Fibroblast of skin of abdomen (primary cell): ENCODE data around the gene PPP1R13L.

ENCODE experiments used
- DNase-seq: peaks from one replicate; pipeline ENCODE4 v3.0.0-alpha.2; 2013

Gene PPP1R13L

DNA sequence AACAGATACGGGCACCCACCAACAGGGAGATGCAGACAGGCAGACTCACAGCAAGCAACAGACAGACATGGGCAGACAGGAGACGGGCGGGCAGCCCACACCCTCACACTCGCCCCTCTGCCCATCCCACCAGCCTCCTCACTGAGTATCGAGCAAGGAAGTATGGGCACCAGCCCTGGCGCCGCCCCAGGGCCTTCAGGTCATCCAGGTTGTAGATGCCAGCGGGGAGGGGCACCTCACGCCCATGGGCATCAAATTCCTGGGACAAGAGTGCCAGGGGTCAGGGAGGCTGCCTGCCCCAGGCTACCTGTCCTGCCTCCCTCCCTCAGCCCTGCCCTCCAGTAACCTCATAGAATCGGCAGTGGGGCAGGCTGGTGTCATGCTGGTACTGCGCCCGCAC, 40.2 kb downstream of the PPP1R13L start:
- no peak for DNase-seq

DNA sequence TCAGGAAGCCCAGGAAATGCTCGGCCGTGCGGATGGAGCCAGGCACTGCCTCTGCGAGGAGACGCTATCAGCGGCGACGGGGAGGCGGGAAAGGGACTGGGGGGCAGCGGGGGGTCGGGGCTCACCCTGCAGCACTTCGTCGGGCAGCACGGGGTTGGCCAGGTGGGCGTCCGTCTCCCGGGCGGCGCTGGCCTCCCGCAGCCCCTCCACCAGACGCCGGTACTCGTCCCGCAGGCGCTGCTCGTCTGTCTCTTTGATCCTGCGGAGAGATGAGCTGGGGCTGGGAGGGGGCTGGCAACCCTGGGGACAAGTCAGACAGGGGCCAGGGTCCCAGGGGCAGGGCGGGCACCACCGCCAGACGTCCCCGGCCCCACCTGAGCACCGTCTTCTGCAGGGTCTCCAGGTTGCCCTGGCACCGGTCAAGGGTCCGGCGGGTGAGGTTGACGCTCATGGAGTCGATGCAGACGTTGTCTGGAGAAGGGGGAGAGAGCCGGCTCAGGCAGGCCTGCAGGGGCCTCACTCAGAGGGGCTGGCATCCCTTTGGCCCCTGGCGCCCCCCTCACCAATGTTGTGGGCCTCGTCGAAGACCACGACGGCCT, 40.9 kb downstream of the PPP1R13L start:
- DNase-seq, result no peak

DNA sequence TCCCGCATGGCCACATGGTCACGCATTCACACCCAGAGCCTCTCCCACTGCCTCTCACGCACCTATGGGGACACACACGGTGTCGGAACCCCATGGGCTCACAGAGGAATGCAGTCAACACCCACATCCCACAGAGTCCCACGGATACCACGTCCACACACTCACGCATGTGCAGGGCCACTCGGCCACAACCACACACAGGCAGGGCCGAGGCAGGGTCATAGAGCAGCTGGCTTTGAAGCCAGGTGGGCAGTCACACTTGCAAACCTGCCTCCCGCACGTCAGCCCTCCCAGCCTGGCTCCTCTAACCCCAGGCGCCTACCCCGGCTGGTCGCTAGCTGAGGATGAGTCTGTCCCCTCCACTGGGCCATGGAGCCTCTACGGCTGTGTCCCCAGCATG, 42.6 kb downstream of the PPP1R13L start:
- DNase-seq, result no peak

DNA sequence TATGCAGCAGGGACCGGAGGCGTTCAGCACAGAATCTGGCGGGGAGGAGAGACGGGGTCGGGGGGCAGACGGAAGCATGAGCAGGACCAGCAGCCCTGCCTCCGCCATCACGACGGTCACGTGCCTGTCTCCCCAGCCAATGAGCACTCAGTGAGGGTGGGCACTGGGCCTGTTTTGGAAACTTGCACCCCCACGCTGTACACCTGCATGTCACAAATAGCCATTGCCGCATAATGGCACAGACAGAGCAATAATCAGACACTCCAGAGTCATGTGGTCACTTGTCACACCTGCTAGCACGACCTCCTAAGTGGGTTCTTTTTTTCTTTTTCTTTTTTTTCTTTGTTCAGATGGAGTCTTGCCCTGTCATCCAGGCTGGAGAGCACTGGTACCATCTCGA, 43.3 kb downstream of the PPP1R13L start:
- no peak for DNase-seq

DNA sequence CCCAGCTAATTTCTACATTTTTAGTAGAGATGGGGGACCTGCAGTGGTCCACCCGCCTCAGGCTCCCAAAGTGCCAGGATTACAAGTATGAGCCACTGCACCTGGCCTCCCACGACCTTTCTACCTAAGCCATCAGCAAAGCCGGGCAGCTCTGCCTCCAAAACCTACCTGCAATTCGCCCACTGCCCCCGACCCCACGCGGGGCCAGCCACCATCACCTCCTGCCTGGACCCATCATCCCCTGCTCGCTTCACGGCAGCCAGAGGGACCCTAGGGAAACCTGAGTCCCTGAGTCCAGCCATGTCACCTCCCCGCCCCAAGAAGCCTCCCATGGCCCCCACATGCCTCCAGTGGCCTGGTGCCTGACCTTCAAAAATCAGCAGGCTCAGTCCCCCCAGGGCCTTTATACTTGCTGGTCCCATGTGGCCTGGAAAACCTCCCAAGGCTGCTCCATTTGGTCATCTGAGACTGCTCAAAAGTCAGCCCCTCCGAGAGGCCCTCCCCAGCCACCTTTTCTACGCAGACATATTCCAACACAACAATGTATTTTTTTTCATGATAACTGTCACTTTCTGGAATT, 46.6 kb downstream of the PPP1R13L start:
- no peak for DNase-seq

DNA sequence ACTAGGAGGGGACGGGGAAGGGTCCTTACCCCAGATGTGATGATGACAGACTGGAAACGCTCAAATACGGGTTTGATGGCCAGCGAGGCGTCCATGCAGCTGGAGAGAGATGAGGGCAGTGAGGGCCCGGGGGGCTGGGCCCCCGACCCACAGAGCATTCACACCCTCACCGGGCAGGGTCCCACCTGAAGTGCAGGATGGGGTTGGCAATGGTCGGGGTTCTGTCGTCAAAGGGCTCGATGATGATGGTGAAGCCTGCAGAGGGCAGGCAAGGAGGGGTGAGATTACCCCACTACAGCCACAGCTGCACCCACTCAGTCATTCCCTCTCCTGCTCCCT, 47.5 kb downstream of the PPP1R13L start:
- no peak for DNase-seq

DNA sequence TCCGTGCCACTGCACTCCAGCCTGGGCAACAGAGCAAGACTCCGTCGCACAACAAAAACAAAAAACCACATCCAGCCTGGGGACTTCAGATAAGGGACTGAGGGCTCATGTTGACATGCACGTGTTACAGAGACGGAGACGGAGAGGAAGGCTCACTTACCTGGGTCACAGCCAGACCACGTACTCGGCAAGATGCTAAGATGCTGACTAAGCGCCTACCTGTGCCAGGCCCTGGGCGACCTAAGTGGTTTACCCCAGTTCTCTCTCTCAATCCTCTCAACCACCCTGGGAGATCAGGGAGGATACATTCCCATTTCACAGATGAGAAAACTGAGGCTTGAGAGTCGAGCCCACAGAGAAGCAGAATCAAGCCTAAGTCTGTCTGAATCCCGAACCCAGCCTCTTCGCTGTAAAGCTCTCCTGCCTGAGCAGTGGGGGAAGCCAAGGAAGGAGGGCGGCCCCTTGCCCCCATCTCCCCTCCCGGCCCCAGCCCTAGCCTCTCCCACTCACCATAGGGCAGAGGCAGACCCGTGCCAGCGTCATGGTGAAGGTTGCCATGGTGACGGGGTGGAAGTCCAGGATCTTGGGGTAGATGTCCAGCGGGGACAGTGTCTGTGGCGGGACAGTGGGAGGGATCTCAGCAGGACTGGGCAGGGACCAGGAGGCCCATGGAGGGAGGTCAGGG, 48.0 kb downstream of the PPP1R13L start:
- DNase-seq, result no peak

DNA sequence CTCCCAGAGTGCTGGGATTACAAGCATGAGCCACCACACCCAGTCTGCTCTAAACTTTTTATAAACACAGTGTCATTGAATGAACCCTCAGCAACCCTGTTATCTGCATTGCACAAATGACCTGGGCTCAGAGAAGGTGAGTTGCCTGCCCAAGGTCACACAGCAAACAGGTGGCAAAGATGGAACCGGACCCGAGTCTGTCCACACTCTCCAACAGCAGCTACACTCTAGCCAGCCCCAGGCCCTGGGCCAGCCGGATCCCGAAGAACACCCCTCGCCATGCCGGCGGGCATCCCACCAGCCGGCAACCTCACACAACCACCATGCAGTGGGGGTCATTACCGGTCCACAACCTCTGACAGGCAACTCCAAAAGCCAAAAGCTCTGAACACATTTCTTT, 49.0 kb downstream of the PPP1R13L start:
- no peak for DNase-seq

DNA sequence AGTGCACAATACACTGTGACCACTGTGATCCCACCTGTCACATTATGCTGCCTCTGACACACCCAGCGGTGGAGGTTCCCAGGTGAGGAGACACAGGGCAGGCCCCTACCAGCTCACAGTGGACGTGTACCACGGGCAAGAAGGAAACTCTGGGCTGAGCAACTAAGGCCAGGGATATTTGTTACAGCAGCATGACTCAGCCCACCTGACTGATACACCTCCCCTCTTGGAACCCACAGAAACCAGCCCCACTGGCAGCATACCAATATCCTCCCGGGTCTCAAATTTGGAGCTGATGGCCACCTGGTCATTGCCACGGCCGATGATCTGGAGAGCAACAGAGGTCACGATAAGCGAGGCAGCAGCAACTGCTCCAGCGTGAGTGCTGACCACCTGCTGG, 49.5 kb downstream of the PPP1R13L start:
- no peak for DNase-seq

DNA sequence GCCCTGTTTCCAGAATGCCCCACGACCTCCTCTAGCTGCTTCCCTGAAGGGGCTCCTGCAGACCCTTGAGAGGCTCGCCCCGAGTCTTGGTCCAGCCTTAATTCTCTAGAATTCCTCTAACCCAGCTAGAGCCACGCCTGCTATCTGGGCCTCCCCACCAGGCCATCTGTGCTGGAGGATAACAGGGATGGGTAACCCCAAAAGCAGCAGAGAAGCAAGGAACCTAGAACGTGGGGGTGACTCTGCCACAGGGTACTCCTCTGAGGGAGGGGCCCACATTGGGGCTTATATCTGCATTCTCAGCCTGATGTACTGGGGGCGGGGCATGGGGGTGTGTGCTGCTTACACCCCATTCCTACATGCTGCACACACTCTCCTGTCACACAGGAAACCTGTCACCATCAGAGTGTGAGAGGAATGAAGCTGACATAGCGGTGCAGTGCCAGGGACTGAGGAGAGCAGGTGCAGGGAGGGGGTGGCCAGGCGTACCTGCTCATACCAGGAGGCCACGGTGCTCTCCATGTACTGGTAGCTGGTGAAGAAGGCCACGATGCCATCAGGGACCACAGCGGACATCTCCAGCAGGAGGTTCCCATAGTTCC, 50.5 kb downstream of the PPP1R13L start:
- no peak for DNase-seq

DNA sequence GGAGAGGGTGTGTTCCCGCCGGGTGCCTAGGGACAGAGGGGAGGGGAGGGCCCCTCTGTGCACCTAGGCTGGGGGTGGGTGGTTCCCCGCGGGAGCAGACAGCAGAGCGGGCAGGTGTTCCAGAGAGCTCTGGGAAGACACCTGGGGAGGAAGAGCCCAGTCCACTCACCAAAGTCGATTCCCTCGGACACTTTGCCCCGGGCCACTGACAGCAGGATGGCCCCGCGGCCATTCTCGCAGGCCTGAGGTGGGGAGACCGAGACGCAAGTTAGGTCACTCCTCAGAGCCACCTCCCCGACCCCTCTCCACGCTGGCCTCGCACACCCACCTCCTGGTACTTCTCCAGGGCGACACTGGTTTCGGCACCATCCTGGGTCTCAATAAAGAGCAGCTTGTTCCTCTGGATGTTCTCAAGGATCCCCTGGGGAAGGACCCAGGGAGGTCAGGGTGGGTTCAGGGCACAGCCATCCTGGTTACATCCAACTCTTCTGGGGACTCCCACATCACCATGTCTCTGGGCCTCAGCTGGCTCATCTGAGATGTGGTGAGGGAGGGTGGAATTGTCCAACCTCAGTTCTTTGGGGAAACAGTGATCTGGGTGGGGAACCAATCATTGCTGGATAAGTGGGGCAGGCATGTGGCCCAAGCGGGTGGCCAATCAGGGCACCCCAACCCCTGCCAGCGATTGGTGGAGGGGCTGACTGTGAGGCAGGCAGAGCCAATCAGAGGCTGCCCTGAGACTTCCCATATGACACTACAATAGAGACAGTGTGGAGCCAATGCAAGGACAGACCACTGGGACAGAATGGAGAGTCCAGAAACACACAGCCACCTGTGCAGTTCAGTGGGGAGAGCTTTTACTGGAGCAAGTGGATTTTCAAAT, 51.7 kb downstream of the PPP1R13L start:
- DNase-seq, result no peak

DNA sequence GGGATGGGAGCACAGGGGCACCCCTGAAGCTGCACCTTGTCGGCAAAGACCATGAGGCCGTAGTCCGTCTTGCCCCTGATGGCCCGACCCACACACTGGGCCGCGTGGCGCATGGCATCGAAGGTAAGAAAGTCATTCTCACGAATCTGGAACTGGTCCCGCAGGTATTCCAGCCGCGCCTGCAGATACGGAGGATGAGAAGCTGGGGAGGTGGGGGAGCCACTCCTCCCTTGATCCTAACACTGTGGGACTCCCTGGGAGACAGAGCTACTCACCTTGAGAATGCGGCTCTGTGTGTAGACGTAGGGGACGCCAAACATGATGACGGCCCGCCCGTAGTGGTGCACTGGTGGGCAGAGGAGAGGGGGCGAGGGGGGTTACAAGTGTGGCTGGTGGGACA, 52.4 kb downstream of the PPP1R13L start:
- DNase-seq, result no peak

DNA sequence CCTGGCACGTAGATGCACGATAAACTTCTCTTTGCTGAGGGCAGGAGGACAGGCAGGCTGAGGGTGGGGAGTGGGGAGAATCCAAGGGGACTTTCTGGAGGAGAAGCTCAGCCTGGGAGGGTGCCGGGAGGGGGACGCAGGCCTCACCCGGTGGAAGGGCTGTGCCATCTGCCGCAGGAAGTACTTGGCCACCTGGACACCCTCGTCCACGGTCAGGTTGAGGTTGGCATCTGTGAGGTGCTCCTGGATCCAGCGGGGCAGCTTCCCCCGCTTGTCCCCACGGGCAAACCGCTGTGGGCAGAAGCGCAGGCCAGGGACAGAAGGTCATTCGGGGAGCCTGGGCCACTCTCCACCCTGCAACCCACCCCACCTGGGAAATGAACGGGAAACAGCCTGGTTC, 52.8 kb downstream of the PPP1R13L start:
- DNase-seq, result no peak

DNA sequence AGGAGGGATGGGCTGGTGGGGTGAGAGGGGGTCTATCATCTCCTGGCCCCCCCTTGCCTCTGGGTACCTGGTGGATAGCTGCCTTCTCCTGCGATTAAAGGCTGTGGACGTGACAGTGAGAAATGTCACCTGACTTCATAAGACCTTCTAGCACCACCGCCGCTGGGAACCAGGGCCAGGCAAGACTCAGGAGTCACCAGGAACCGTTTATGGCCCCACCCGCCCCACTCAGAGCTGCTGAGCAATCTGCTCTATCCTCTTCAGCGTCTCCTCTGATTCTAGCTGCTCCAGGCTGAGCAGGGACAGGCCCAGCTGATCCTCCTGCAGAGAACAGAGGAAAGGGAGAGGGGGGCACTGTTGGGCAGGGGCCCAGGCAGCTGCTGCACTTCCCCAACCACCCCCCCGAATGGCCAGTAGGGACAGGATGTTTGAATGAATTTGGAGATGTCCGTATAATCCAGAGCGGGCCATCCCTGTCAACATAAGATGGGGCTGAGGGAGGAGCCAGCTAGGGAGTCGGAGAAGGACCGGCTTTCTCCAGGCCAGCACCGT, 53.4 kb downstream of the PPP1R13L start:
- no peak for DNase-seq

DNA sequence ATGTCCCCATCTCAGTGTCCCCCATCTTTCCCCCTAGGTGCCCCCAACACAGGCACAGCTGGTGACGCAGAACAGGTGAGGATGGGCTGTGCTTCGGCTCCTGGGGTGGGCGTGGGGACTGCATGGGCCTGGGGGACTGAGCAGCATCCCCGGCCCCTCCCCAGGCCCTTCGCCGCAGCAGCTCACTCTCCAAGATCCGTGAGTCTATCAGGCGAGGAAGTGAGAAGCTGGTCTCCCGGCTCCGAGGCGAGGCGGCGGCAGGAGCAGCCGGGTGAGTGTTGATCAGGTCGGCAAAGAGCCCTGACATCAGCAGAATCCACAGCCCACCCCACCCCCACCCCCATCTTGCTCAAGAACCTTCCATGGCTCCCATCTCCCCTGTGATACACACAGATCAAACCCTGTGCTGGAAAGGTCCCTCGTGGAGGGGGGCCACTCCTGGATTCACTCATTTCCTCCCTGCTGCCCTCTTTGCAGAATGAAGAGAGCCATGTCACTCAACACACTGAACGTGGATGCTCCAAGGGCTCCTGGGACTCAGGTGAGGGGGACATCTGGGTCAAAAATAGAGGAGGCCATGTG, 54.3 kb downstream of the PPP1R13L start:
- DNase-seq, result no peak

DNA sequence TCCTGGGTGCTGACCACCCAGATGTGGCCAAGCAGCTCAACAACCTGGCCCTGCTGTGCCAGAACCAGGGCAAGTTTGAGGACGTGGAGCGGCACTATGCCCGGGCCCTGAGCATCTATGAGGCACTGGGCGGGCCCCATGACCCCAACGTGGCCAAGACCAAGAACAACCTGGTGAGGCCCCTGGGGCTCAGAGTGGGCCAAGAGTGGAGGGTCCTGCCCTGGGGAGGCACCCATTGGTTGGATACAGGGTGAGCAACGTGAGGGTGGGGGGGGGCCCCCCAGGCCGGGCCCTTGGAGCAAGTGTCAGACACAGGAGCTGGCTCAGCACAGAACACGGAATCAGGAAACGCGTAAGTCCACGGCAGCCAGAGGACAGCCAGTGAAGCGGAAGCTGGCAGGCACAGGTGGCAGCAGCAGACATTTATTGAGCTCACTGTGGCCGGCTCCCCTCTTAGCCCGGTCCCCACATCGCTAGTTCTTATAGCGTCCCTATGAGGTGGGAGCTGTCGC, 55.4 kb downstream of the PPP1R13L start:
- DNase-seq, result no peak

DNA sequence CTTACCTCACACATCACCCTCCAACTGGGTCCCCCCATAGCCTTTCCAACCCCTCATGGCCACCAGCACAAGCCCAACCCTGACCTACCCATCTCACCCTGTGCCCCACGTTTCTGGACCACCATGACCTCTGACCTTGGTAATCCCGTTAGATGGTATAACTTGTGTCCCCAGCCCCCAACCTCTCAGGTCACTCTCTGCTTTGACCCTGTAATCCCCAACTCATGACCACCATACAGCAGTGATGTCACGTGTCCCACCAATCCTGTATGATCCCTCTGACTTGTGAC, 55.8 kb downstream of the PPP1R13L start:
- DNase-seq, result no peak

DNA sequence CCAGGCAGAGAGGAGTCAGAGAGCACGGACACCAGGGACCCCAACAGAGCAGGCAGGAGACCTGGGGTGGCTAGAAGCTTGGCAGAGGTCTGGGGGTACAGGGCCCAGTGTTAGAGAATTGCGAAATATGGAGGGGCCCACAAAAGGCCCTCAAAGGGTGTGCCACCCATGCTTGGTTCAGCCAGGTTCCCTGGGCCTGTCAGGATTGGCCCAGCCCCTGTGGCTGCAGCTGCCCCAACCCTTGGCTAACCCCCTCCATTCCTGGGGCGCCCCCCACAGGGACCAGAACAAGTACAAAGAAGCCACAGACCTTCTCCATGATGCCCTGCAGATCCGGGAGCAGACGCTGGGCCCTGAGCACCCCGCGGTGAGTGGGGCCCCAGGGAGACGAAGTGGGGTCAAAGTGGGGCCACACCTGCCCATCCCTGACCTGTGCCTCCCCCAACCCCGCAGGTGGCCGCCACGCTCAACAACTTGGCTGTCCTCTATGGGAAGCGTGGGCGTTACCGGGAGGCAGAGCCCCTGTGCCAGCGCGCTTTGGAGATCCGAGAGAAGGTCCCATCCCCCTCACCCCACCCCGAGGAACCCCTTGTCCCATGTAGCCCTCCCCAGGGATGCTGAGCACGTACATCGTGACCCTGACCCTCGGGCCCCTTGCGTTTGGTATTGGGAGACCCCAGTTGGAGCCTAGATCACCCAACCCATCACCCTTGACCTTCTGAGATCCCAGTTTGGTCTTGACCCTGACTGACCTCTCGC, 56.3 kb downstream of the PPP1R13L start:
- no peak for DNase-seq

DNA sequence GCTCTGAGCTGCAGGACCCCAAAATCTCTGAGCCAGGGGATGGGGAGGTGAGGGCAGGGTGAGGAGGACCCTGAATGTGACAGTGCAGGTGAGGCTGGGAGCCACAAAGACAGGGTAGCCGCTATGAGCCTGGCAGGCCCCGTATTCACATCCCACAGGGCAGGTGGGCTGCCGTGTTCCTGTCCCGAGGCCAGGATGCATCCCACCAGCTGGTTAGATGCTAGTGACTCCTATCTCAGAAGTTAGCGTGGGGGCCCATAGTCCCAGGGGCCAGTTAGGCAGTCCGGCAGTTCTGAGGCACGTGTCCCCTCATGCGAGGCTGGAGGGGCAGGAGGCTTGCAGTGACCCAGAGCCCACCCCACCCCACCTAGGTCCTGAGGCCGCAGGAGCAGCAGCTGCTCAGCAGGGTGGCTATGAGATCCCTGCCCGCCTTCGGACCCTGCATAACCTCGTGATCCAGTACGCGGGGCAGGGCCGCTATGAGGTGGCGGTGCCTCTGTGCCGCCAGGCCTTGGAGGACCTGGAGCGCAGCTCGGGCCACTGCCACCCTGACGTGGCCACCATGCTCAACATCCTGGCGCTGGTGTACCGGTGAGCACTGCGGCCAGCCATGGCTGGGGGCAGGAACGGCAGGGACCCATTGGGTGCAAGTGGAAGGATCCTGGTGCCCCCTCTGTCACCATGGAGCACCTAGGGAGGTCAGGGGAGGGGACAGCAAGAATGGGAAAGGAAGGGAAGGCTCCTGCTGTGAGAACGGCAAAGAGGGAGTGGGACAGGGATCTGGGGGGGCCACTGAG, 57.1 kb downstream of the PPP1R13L start:
- no peak for DNase-seq

DNA sequence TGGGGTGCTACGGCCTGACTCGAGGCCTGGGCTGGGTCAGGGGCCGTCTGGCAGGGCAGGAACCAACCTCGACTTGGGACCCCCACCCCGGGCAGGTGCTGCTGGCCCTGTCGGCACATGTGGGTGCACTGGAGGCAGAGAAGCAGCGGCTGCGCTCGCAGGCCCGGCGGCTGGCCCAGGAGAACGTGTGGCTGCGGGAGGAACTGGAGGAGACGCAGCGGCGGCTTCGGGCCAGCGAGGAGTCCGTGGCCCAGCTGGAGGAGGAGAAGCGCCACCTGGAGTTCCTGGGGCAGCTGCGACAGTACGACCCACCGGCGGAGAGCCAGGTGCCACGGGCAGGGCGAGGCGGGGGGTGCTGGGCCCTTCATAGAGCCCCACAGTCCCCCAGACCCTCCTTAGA, 58.4 kb downstream of the PPP1R13L start:
- DNase-seq, result no peak

DNA sequence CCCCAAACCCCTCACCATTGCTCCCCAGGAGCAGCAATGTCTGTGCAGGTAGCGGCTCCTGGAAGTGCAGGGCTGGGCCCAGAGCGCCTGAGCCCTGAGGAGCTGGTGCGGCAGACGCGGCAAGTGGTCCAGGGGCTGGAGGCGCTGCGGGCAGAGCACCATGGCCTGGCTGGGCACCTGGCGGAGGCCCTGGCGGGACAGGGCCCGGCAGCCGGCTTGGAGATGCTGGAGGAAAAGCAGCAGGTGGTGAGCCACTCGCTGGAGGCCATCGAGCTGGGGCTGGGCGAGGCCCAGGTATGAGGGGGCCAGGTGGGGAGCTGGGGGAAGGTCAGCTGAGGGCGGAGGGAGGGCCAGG, 59.4 kb downstream of the PPP1R13L start:
- DNase-seq, result no peak
